CD4-positive, alpha-beta T cell treated with Interleukin-1 beta for 1 hour (primary cell): ENCODE data around the gene C1QTNF2.
"Not testable (repeated sequence)": the region's sequence is repeated elsewhere in the genome, so short reads cannot be mapped to it uniquely, and the experiment has no call there.

Experiments
- DNase-seq, 2 donors: peaks; one replicate each; pipeline ENCODE4 v3.0.0-alpha.2; 2020 to 2022

Gene C1QTNF2

GRCh38 chr5:160370713-160371034 is 248 bp upstream of the C1QTNF2 start:
- no peak for DNase-seq

GRCh38 chr5:160367885-160368284 is 2.5 kb downstream of the C1QTNF2 start:
- no peak for DNase-seq

- DNase-seq, result no peak
Observed at GRCh38 chr5:160367261-160367660, 3.2 kb downstream of the C1QTNF2 start.

- DNase-seq, result no peak
Observed at GRCh38 chr5:160366230-160366629, 4.2 kb downstream of the C1QTNF2 start.

GRCh38 chr5:160363660-160364395 is 6.6 kb downstream of the C1QTNF2 start:
- DNase-seq, result no peak

- no peak for DNase-seq
Observed at GRCh38 chr5:160363211-160363610, 7.2 kb downstream of the C1QTNF2 start.

- DNase-seq, result no peak
Observed at GRCh38 chr5:160361624-160362228, 8.7 kb downstream of the C1QTNF2 start.

- no peak for DNase-seq
Observed at GRCh38 chr5:160360310-160360709, 10.1 kb downstream of the C1QTNF2 start.

- no peak for DNase-seq
Observed at GRCh38 chr5:160359816-160360215, 10.6 kb downstream of the C1QTNF2 start.

GRCh38 chr5:160359242-160359641 is 11.2 kb downstream of the C1QTNF2 start:
- DNase-seq, result no peak

GRCh38 chr5:160357861-160358411 is 12.5 kb downstream of the C1QTNF2 start:
- no peak for DNase-seq

GRCh38 chr5:160357394-160357793 is 13.0 kb downstream of the C1QTNF2 start:
- no peak for DNase-seq

GRCh38 chr5:160356550-160357347 is 13.7 kb downstream of the C1QTNF2 start:
- DNase-seq, result no peak

GRCh38 chr5:160354666-160355065 is 15.8 kb downstream of the C1QTNF2 start:
- no peak for DNase-seq

GRCh38 chr5:160353379-160353778 is 17.0 kb downstream of the C1QTNF2 start:
- DNase-seq, result no peak

- no peak for DNase-seq
Observed at GRCh38 chr5:160352308-160352707, 18.1 kb downstream of the C1QTNF2 start.

GRCh38 chr5:160349935-160350303 is 20.5 kb downstream of the C1QTNF2 start:
- no peak for DNase-seq

GRCh38 chr5:160349249-160349934 is 21.0 kb downstream of the C1QTNF2 start:
- no peak for DNase-seq

- DNase-seq, result no peak
Observed at GRCh38 chr5:160348080-160348479, 22.3 kb downstream of the C1QTNF2 start.

- DNase-seq, result no peak
Observed at GRCh38 chr5:160347448-160347847, 23.0 kb downstream of the C1QTNF2 start.

GRCh38 chr5:160342413-160342941 is 27.9 kb downstream of the C1QTNF2 start:
- DNase-seq, result no peak

- no peak for DNase-seq
Observed at GRCh38 chr5:160341309-160341870, 29.0 kb downstream of the C1QTNF2 start.

- DNase-seq, result not testable (repeated sequence)
Observed at GRCh38 chr5:160340513-160340912, 29.9 kb downstream of the C1QTNF2 start.
